Inflammatory macrophage treated with lipopolysaccharide for 1 hour (primary cell): ENCODE measurements around the gene LUZP2.
"Not testable (repeated sequence)": the region's sequence is repeated elsewhere in the genome, so short reads cannot be mapped to it uniquely, and the experiment has no call there.

Experiments
- DNase-seq, 2 donors: peaks; one replicate each; pipeline ENCODE4 v3.0.0-alpha.2; 2020 to 2022

LUZP2 gene

DNA sequence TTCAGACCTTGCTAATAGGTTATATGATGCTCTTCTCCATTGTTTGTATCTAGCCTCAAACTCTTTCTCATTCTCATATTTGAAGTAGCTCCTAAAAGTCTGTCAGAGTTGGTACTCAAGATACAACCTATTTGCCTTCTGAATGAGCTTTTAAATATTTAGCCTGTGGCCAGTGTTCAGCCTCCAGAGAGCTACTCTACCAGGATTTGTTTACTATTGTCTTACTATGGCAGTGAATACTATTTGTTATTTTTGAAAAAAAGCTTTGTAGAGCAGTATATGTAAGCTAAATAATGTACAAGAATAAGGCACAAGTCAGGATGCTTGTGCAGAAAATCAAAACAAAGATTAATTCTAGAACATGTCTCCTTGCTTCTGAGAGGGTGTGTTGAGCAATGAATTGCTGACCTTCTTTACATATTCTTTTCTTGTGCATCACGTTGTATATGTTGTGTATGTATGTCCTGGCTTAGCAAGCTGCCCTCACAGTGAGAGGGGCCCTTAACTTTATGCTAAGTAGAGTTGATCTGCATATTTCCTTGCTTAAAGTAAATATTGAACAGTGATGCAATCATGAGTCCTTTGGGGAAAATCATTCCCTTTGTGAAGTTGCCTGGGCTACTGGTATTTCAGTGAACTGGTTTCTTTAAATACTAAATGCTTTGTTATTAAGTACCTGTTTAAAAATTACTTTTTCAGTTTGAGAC, 438.0 kb downstream of the LUZP2 start:
- no peak for DNase-seq

DNA sequence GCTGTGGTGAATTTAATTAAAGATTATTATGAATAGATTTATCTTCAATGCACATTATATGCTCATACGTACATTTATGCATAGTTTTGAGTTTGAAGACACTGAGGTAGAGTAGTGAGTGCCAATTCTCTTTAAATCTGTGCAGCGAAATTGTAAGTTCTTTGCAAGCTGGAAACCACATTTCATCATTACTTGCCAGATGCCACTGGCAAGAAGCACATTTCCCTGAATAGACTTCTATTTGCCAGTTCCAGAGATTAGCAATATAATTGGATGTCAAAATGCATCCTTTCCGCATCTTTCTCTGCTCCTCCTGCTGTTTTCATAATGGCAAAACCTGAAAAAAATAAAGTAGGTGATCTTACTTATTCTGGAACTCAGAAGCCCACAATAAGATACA, 448.0 kb downstream of the LUZP2 start:
- DNase-seq: no peak

DNA sequence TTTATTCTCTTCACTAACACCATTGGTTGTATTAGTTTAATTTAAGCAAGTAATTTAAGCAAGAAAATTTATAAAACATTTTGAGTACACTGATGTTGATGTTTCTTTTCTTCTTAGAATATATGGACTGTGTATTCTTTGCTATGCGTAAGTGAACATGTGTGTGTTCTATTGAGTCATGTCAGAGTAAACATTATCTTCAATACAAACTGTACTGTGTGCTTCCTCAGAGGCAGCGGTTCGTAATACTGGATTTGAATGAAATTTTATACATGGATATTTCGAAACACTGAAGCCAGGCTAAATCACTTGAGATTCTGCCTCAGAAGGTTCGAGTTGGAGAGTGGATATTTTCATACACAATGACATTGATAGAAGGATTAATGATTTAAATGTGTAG, 452.6 kb downstream of the LUZP2 start:
- DNase-seq: no peak

DNA sequence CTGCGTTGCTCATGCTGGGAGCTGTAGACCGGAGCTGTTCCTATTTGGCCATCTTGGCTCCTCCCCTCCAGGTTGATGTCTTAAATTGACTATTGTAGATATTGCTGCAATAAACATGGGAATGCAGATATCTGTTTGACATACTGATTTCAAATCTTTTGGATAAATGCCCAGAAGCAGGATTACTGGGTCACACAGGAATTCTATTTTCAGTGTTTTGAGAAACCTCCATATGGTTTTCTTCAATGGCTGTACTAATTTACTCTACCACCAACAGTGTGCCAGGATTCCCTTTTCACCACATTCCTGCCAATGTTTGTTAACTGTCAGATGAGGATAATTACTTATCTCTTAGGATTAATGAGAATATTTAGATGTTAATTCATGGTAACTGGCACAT, 467.0 kb downstream of the LUZP2 start:
- no peak for DNase-seq

DNA sequence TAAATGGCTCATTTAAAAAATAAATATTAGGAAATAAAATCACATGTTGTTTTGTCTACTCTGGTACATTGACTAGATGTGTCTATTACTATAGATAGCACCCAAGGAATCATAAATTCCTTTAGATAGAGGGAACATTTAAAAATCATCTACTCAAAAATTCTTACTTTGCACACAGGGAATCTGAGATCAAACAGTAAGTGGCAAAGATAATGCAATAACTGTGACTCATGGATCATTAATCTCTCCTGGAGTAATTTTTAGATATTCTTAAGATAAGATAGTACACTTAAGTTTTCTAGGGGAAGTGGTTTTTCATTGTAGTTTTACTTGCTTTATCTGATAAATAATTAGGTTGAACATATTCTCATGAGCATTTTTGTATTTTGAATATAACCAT, 468.9 kb downstream of the LUZP2 start:
- DNase-seq: no peak

DNA sequence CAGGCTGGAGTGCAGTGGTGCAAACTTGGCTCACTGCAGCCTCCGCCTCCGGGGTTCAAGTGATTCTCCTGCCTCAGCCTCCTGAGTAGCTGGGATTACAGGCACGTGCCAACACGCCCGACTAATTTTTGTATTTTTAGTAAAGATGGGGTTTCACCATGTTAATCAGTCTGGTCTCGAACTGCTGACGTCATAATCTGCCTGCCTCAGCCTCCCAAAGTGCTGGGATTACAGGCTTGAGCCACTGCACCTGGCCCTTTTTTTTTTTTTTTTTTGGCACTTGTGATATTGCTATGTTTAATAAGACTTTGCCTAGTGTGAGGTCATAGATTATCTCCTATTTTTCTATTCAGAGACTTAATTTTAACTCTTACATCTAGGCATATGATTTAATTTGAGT, 497.1 kb downstream of the LUZP2 start:
- DNase-seq: not testable (repeated sequence)

DNA sequence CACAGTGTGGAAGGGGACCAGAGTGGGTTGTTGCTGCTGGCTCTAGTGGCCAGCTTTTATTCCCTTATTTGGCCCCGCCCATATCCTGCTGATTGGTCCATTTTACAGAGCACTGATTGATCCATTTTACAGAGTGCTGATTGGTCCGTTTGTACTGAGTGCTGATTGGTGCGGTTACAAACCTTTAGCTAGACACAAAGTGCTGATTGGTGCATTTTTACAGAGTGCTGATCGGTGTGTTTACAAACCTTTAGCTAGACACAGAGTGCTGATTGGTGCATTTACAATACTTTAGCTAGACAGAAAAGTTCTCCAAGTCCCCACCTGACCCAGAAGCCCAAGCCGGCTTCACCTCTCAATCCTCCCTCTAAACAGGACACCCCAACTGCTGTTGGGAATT, 503.1 kb downstream of the LUZP2 start:
- not testable (repeated sequence) for DNase-seq

DNA sequence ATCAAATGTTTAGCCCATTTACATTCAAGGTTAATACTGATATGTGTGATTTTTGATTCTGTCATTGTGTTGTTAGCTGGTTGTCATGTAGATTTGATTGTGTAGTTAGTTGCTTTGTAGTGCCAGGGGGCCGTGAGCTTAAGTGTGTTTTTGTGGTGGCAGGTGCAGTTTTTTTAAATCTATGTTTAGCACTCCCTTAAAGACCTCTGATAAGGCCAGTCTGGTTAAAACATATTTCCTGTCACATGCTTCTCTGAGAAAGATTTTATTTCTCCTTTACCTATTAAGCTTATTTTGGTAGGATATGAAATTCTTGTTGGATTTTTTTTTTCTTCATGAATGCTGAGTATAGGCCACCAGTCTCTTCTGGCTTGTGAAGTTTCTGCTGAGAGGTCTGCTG, 540.6 kb downstream of the LUZP2 start:
- DNase-seq: no peak

DNA sequence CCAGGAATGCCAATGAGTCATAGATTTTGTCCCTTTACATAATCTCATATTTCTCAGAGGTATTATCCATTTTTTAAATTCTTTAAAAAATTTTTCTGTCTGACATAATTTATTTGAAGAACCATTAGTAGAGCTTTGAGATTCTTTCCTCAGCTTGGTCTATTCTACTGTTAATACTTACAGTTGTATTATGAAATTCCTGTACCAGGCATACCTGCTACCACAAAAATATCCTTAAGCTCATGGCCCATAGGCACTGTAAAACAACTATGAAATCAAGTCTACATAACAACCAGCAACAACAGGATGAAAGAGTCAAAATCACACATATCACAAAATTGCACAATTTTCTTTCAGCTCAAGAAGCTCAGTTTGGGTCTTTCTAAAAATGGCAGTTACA, 541.3 kb downstream of the LUZP2 start:
- no peak for DNase-seq

DNA sequence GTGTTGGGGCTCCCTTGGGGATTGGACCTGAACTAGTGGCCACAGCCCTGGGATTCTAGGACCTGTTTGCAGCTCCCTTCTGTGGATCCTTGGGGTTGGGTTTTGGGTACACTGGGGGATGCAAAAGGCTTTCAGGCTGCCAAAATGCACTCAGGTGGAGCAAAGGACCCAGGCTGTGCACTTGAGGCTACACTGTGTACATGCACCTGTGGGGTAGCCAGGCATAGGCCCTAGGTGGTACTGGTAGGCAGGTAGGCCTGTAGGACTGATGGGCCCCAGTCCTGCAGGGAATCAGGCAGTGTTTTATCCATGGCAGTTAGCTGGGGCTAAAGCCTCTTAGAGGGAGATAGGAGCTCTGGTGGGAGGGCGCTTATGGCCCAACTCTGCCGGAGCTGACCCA, 542.3 kb downstream of the LUZP2 start:
- no peak for DNase-seq

DNA sequence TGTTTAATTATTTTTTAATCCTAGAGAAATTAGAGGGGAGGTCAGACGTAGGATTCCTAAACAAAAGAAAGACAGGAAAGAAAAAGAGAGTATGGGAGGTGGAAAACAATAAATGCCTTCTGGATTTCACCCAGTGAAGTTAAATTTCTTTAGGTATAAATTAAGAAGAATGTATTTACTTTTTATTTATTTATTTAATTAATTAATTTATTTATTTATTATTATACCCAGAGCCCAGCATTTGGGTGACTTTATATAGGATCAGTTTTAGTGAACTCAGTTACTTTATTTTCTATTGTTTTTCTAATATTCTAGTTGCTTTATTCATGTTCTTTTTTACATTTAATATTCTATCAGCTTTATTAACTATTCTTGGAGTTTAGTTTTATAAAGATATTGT, 551.8 kb downstream of the LUZP2 start:
- no peak for DNase-seq

DNA sequence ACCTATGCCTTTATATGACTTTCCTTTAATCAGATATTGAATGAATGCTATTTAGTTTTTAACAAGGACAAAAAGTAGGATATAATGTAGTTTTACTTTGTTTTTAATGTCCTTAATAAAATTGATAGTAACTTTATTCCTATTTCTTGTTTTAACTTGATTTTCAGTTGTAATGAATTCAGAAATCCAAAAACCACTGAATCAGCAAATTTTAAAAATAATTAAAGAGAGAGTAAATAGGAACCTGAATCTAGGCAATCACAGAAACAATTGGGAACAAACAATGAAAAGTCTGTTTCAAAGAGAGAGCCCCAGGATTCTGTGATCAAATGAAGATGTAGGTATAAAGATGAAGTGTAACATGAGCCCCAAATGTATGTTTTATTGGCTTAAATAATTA, 556.0 kb downstream of the LUZP2 start:
- no peak for DNase-seq

DNA sequence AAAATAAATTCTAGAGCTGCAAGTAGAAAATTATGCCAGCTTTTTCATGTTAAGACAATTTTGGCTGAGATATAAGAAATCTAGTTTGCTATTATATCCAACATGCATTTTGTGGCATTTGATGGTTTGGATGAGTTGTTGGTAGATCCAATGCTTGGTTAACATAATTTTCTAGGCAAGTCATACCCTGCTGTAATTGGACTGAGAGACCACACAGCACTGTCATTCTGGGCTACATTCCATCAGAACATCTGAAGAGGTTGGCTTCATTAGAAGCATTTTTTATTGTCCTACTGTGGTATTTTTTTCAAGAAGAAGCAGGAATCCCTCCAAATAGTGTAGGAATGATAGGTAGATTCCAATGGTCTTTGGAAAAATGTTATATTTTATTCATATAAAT, 561.0 kb downstream of the LUZP2 start:
- DNase-seq: no peak

DNA sequence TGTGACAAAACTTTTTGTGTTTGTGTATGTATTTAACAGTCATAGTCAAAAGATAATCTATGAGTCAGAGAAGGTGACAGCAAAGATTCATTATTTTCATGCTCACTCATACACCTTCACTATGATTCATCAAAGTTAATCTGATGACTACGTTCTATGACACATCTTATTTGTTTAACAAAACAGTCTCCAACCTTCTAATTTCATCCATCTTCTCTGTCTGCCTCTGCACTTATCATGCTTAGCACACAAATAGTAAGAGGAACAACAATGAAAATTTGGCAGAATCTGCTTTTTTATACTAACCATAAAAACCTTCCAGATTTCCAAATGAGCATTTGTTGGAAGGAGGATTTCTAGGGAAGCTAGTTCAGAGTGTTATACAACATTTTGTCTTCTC, 568.9 kb downstream of the LUZP2 start:
- no peak for DNase-seq

DNA sequence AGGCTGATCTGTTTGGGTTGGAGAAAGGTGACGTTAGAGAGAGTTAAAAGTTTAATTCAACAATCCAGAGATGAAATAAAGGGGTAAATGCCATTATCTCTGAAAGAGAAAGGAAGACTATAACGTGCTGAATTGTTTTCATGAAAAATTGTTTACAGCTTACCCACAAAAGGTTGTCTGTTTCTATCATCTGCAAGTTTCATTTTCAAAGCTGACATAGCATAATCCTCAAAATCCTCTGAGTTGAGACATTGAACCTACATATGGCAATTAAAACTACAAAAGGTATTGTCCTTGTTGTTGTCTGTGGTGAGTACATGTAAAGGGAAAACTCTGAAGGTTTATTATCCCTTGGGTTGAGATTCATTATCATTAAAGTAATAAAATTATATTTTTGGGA, 569.9 kb downstream of the LUZP2 start:
- no peak for DNase-seq

DNA sequence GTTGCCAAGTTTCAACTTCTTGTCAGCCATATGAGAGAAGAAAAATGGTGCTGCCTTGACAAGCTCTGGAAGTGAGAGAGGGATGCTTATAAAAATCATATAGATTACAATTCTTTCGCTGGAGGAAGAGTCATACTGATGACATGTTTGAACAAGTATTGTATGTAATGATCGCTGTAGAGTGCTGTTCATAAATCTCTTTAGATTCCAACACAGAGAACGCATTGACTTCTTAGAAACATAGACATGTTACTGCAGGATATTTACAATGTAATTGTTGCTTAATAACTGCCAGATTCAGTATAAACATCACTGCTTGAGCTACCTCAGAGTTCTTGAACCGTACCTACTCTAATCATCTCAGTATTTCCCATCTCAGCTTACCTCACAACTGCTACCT, 571.6 kb downstream of the LUZP2 start:
- DNase-seq: no peak

DNA sequence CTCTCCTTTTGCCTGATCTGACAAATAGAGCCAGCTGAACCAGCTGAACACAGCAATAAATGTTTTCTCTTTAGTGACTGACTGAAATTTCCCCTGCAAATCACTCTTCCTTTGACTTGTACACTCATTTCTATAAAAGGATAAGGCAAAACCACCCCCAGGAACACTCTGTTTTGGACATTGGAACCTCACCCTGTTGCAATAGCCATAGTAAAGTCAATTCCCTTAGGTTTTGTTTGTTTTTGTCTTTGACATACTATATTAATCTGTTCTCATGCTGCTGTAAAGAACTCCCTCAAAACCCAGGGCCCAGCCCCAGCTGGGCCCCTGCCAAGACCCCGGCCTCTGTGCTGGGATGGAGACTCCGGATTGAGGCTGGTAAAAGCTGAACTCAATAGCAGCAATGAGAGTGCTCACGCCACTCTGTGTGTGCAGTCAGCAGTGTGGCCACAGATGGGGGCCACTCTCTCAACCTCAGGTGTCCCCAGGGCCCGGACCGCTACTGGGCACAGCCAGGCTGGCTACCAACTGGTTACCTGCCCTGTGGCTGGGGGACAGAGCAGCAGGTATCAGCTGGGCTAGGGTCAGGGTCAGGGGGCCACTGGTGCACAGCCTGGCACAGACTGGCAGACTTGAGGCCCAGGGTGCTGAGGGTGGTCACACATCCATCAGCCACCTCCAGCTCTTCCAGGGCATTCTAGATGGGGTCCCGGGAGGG, 597.4 kb downstream of the LUZP2 start:
- DNase-seq: no peak

DNA sequence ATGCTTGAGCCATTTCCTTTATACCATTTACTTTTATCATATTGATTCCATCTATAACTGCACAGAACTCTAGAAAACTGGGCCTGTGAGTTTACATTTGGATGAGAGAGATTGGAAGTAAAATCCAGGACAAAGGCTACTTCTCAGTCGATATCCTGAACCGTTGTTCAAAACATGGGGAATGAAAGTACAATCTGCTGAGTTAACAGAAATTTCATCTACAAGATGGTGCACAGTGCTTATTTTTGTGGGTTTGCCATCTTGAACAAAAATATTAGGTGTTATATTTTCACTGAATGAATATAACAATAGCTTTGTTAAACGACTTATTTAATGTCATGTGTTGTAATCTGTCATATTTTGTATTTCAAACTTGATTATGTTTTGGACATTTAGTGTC, 622.6 kb downstream of the LUZP2 start:
- no peak for DNase-seq
